ENCODE measurements around the gene SLC25A47.
"Not testable (repeated sequence)": the region's sequence is repeated elsewhere in the genome, so short reads cannot be mapped to it uniquely, and the experiment has no call there.

The SLC25A47 gene

DNA sequence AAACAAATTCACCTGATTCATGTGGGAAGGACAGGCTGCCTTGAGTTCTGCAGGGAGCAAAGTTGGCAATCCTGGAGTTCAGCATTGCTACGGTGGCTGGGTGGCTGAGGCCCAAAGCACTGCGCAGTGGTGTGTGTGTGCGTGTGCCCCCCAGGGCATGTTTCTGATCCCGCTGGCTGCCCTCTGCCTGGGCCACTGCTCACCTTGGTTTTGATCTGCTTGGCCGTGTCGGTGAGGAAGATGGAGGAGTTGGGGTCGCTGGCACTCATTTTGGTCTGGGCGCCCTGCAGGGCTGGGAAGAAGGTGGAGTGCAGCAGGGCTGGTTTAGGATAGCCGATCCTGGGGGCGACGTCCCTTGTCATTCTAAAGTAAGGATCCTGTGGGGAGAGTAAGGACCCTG, 19.1 kb downstream of the SLC25A47 start:
- H3K4me1 Mint-ChIP-seq, result peaks cover 12% of the 10 kb centered on the region
- H3K27me3 Mint-ChIP-seq, result no peaks in the 10 kb centered on the region
- H3K4me3 Mint-ChIP-seq, result no peak overlapping the region
- H3K9me3 Mint-ChIP-seq, result no peaks in the 10 kb centered on the region
- H3K27ac Mint-ChIP-seq, result peak overlapping the region; percentile 47
- H3K36me3 Mint-ChIP-seq, result peaks cover 24% of the 10 kb centered on the region

DNA sequence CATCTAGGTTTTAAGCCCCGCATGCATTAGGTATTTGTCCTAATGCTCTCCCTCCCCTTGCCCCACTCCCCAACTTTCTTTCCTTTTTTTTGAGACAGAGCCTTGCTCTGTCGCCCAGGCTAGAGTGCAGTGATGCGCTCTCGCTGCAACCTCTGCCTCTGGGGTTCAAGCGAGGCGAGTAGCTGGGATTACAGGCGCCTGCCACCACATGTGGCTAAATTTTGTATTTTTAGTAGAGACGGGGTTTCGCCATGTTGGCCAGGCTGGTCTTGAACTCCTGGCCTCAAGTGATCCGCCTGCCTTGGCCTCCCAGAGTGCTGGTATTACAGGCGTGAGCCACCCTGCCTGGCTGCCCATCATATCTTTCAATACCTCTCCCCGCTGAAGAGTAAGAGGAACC, 19.7 kb downstream of the SLC25A47 start:
- H3K36me3 Mint-ChIP-seq, result peaks cover 23% of the 10 kb centered on the region
- H3K27ac Mint-ChIP-seq, H3K27me3 Mint-ChIP-seq, H3K9me3 Mint-ChIP-seq, H3K4me3 Mint-ChIP-seq: not testable (repeated sequence)
- peaks cover 12% of the 10 kb centered on the region for H3K4me1 Mint-ChIP-seq

DNA sequence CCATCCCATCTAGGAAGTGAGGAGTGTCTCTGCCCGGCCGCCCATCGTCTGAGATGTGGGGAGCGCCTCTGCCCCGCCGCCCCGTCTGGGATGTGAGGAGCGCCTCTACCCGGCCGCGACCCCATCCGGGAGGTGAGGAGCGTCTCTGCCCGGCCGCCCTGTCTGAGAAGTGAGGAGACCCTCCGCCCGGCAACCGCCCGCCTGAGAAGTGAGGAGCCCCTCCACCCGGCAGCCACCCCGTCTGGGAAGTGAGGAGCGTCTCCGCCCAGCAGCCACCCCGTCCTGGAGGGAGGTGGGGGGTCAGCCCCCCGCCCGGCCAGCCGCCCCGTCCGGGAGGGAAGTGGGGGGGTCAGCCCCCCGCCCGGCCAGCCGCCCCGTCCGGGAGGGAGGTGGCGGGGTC, 21.5 kb downstream of the SLC25A47 start:
- peaks cover 12% of the 10 kb centered on the region for H3K4me1 Mint-ChIP-seq
- H3K27me3 Mint-ChIP-seq, H3K9me3 Mint-ChIP-seq, H3K4me3 Mint-ChIP-seq, H3K27ac Mint-ChIP-seq: not testable (repeated sequence)
- peaks cover 23% of the 10 kb centered on the region for H3K36me3 Mint-ChIP-seq

DNA sequence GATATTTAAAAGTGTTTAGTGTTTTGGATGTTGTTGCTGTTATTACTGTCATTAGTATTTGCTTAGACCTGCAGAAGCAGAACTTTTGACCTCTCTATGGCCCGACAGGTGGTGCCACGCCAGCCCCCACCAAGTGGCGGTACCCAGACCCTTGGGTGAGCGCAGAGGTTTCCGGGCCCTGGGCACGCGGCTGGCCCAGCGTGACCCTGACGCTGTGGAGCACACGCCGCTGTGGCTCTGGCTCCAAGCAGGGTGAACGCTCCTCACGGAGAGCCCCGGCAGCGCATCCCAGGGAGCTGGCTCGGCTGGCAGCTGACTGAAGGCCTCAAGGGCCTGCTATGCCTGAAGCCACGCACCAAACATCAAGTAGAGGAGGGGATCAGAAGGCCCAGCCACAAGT, 22.6 kb downstream of the SLC25A47 start:
- H3K27ac Mint-ChIP-seq, result no peak overlapping the region
- H3K4me1 Mint-ChIP-seq, result peaks cover 12% of the 10 kb centered on the region
- no peak overlapping the region for H3K4me3 Mint-ChIP-seq
- H3K27me3 Mint-ChIP-seq, result no peaks in the 10 kb centered on the region
- no peaks in the 10 kb centered on the region for H3K9me3 Mint-ChIP-seq
- H3K36me3 Mint-ChIP-seq, result peaks cover 19% of the 10 kb centered on the region

DNA sequence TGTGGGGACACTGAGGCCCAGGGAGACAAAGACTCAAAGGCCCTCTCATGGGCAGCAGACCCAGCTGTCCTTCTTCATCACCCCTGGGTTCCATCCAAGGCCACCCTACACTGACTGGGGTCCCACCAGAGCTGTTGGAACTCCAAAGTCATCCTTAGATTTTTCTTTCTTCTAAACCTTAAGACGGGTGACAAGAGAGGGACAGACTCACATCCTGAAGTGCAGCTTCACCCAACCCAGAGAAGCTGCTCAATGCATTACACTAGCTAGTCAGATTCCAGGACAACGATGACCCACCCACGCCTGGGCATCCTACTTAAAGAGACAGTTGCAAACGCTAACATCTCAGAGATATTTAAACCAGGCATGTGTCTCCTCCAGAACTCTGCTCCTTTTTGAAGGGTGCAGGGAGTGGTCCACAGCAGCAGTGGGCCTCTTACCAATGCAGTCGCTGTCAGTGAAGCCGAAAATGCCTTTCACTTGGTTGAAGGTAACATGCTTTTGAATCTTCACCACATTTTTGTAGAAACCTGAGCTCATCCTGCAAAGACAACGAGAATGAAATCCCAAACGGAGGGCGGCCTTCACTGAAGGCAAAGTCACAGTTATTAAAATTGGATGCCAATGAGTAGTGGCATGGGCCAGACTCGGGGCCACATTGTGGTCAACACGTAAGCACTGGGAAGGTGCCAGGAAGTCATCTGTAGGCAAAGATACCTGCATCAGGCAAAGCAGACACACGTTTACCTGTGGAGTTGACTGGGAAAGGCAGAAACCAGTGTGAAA, 23.4 kb downstream of the SLC25A47 start:
- Mint-ChIP-seq H3K27ac (peak overlapping the region; percentile 2), H3K4me1 (peaks cover 6% of the 10 kb centered on the region), H3K9me3 (no peaks in the 10 kb centered on the region), H3K36me3 (peaks cover 24% of the 10 kb centered on the region), H3K4me3 (no peak overlapping the region), H3K27me3 (no peaks in the 10 kb centered on the region)

DNA sequence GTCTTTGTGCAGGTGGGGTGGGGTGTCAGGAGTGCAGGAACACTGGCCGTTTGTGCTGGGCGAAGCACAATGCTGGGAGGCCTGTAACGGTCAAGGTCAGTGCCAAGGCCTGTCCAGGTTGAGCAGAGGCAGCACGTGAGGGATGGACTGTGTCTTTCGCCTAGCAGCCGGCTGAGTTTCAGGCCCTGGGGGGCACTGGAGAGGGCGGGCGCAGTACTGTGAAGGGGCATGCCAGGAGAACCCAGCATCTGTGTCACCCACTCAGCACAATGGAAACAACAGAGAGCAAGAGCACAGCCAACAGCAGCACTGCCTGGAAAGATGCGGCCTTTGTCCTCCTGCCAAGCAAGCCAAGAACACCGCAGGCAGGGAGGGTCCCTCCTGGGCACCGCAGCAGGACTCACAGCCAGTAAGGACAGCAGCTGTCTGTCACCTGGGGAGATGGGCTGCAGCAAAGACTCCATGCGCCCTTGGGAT, 25.2 kb downstream of the SLC25A47 start:
- Mint-ChIP-seq H3K4me1 (no peaks in the 10 kb centered on the region), H3K27me3 (no peaks in the 10 kb centered on the region), H3K36me3 (peaks cover 25% of the 10 kb centered on the region)

DNA sequence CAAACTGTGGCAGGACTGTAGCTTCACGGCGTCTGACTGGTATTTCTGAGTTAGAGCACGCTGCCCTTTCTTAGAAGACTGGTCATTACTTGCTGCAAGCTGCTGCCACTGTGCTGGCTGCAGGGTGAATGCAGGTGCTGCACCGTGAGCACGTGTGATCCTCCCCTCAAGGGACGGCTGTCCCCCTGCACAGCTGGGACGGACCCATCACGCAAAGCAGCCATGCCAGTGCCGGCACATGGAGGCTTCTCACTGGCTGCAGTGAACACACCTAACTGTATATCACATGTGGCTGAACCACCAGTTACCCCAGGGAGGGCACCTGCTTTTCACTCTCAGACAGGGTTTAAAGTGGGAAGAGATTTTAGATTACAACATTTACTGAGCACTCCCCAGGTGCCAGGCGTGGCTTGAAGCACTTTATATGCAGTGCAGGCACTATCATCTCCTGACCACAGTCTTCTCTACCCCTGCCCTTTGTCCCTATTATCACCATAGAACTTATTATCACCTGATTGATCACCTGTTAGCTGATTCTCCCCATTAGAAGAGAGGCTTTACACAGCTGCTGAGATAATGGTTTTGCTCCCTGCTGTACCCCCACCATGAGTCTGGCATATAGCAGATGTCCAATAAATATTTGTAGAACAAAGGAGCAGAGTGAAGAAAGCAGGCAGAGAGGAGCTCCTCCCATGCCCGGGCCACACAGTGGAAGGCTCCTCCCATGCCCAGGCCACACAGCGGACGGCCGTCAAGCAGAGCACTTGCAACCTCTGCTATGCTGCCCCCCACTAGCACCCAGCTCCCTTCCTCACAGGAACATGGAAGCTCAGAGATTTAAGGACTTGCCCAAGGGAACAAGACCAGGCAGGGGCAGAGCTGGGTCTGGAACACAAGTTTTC, 25.9 kb downstream of the SLC25A47 start:
- Mint-ChIP-seq H3K27me3 (no peaks in the 10 kb centered on the region), H3K36me3 (peaks cover 28% of the 10 kb centered on the region), H3K4me3 (no peak overlapping the region), H3K9me3 (no peaks in the 10 kb centered on the region), H3K4me1 (no peaks in the 10 kb centered on the region), H3K27ac (no peak overlapping the region)

More for the DNA sequence above, 25.2 kb downstream of the SLC25A47 start:
- Mint-ChIP-seq H3K4me3 (no peak overlapping the region), H3K9me3 (no peaks in the 10 kb centered on the region), H3K27ac (no peak overlapping the region)

DNA sequence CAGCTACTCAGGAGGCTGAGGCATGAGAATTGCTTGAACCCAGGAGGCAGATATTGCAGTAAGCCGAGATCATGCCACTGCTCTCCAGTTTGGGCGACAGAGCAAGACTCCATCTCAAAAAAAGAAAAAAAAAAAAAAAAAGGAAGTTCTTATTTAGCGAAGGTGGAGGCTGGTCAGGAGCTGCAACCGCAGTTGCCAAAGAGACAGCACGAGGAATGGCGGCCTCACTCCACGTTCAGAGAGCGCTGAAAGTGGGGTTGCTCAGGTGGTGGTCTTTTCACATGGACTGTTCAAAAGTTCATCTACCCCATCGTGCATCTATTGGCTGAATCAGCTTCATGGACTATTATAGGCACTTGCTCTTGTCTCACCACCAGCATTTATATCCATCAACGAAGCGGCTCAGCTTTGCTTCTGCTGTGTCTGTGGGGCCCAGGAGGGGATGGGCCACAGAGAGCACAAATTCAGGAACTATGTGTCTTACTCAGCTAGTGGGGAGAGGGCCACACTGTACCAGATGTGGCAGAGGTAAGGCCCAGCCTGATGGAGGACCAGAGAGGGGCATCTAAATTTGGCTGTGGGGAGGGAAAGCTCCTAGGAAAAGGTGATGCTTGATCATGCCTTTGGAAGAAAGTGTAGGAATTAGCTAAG, 27.3 kb downstream of the SLC25A47 start:
- Mint-ChIP-seq H3K36me3 (peaks cover 32% of the 10 kb centered on the region), H3K4me3 (no peak overlapping the region)

DNA sequence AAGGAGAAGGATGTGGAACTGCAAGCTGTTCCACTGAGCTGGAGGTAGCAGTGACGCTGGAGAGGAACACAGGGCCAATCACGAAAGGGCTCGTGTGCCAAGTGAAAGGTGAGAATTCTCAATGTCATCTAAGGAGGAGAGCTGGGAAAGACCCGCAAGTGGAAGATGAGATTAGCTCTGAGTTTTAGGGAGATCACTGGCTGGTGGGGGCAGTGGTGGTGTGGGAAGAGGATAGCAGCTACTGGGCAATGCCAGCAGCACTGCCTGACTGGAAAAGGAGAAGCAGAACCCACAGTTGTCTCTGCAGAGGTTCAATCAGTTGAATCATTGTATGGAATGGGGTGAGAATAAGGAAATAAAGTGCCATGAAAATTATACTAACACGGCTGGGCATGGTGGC, 27.8 kb downstream of the SLC25A47 start:
- H3K4me3 Mint-ChIP-seq, result no peak overlapping the region
- H3K9me3 Mint-ChIP-seq, result no peaks in the 10 kb centered on the region
- no peak overlapping the region for H3K27ac Mint-ChIP-seq
- H3K36me3 Mint-ChIP-seq, result peaks cover 33% of the 10 kb centered on the region
- no peaks in the 10 kb centered on the region for H3K4me1 Mint-ChIP-seq
- no peaks in the 10 kb centered on the region for H3K27me3 Mint-ChIP-seq

More for the DNA sequence above, 27.3 kb downstream of the SLC25A47 start:
- Mint-ChIP-seq H3K27ac (no peak overlapping the region), H3K27me3 (no peaks in the 10 kb centered on the region), H3K9me3 (no peaks in the 10 kb centered on the region), H3K4me1 (no peaks in the 10 kb centered on the region)

DNA sequence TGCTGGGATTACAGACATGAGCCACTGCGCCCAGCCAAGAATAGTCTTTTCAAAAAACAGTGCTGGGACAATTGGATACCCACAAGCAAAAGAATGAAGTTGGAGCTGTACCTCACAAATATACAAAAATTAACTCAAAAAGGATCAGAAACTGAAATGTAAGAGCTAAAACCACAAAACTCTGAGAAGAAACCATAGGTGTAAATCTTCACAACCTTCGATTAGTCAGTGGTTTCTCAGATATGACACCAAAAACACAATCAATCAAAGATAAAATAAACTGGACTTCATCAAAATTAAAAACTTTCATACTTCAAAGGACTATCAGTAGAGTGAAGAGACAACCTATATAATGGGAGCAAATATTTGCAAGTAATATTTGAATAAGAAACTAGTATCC, 35.3 kb downstream of the SLC25A47 start:
- peak overlapping the region; percentile 43 for H3K27ac Mint-ChIP-seq
- peaks cover 59% of the 10 kb centered on the region for H3K36me3 Mint-ChIP-seq
- no peaks in the 10 kb centered on the region for H3K9me3 Mint-ChIP-seq
- no peak overlapping the region for H3K4me3 Mint-ChIP-seq
- H3K27me3 Mint-ChIP-seq, result no peaks in the 10 kb centered on the region
- H3K4me1 Mint-ChIP-seq, result peaks cover 13% of the 10 kb centered on the region

DNA sequence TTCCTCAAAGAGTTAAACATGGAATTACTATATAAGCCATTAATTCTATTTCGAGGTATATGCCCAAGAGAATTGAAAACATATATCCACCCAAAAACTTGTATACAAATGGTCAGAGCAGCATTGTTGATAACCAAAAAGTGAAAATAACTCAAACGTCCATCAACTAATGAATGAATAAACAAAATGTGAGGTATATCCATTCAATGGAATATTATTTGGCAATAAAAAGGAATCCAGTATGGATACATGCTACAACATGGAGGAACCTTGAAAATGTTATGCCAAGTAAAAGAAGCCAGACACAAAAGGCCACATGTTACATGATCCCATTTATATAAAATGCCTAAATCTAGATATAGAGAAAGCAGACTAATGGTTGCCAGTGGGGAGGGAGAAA, 36.0 kb downstream of the SLC25A47 start:
- Mint-ChIP-seq H3K9me3 (no peaks in the 10 kb centered on the region), H3K4me1 (peaks cover 13% of the 10 kb centered on the region), H3K36me3 (peaks cover 56% of the 10 kb centered on the region), H3K27me3 (no peaks in the 10 kb centered on the region), H3K27ac (no peak overlapping the region), H3K4me3 (no peak overlapping the region)

DNA sequence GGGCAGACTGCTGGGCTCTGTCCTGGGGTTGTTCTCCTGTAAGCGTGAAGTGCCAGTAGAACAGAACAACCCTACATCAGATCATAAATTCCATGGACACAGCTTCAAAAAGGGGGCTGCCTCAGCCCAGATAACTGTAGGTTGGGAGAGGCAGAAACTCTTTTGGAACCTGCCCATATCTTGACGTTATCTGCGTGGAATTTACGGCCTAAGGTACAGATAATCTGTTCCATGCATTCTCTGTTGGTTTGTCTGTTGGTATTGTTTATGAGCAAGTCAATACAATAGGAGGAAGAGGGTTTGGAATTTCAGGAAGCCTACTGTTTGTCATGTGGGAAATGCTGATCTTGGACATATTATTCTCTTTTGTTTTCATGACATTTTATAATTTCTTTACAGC, 36.7 kb downstream of the SLC25A47 start:
- H3K4me3 Mint-ChIP-seq, result no peak overlapping the region
- no peaks in the 10 kb centered on the region for H3K9me3 Mint-ChIP-seq
- H3K4me1 Mint-ChIP-seq, result peaks cover 13% of the 10 kb centered on the region
- peaks cover 52% of the 10 kb centered on the region for H3K36me3 Mint-ChIP-seq
- no peak overlapping the region for H3K27ac Mint-ChIP-seq
- H3K27me3 Mint-ChIP-seq, result no peaks in the 10 kb centered on the region

DNA sequence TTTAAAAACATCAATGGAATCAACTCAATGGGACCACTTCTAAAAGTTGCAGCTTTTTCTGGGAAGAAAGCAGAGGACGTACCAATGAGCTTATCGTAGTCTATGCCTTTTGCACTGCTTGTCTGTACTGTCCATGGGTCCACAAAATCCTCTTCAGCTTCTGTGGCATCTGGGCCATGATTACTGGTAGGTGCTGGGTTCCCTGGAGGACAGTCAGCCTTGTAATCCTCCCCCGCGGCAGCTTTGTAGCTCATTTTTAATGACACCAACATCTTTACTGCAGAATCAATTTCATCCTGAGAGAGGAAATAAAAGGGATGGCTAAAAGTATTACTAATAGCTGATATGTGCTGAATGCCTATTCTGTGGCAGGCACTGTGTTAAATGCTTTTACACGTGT, 38.5 kb downstream of the SLC25A47 start:
- Mint-ChIP-seq H3K9me3 (no peaks in the 10 kb centered on the region), H3K4me1 (peaks cover 18% of the 10 kb centered on the region), H3K27ac (no peak overlapping the region), H3K36me3 (peaks cover 53% of the 10 kb centered on the region), H3K27me3 (no peaks in the 10 kb centered on the region), H3K4me3 (no peak overlapping the region)

DNA sequence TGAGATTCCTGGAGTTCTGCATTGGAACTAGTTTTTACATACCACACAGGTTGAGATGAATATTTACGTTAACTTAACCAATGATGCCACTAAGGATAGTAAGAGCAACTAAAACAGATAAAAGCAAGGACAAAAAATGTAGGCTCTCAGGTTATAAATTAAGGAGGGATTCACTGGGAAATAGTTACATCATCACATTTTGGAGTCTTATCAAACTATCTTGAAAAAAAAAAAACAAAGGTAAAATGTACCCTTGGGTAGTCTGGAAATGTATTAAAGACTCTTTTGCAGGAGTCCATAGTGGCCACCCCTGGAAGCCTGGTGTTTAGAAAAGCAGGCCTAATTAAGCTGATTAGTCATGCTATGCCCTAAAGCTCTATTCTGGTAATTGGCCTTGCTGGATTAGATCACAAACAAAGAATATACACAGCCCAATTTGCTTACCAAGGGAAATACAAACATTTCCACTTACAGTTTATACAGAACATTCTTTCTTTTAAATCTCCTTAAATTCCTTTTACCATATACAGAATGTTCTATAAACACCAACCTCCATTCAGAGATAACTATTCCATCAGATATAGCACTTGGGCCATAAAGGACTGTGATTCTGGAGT, 39.3 kb downstream of the SLC25A47 start:
- no peaks in the 10 kb centered on the region for H3K9me3 Mint-ChIP-seq
- no peak overlapping the region for H3K27ac Mint-ChIP-seq
- no peaks in the 10 kb centered on the region for H3K27me3 Mint-ChIP-seq
- H3K36me3 Mint-ChIP-seq, result peaks cover 50% of the 10 kb centered on the region
- H3K4me3 Mint-ChIP-seq, result no peak overlapping the region
- H3K4me1 Mint-ChIP-seq, result peaks cover 23% of the 10 kb centered on the region

DNA sequence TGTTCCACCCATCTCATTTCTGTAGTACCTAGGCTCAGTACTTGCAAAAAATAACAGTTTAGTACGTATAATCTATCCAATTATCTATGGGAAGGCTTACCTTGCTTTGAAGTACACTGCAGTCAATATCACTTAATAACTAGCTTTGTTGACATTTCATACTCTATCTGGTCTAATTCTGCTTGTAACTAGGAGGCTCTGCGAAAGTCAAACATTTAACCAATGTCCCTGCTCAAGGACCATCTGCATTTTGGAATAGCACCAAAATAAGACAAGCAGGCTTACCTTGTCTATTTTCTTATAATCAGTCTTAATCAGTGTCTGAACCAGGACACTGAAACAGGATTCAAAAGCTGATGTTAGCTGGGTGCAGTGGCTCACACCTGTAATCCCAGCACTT, 39.9 kb downstream of the SLC25A47 start:
- Mint-ChIP-seq H3K4me1 (peaks cover 27% of the 10 kb centered on the region), H3K27ac (no peak overlapping the region), H3K27me3 (no peaks in the 10 kb centered on the region)

More for the DNA sequence above, 39.9 kb downstream of the SLC25A47 start:
- no peaks in the 10 kb centered on the region for H3K9me3 Mint-ChIP-seq
- peaks cover 50% of the 10 kb centered on the region for H3K36me3 Mint-ChIP-seq
- H3K4me3 Mint-ChIP-seq, result no peak overlapping the region
